GM19193 (cell line): Measurements from ENCODE around the gene FABP6.

Source experiments
- POLR2A ChIP-seq: IDR thresholded peaks from 4 replicates; pipeline ENCODE4 v1.6.1; 2011; ENCODE audit not compliant: insufficient read depth, insufficient read length; ENCODE audit errors: extremely low read depth

Gene FABP6

GRCh38 chr5:160229190-160229742 is at the start of gene FABP6:
Gene FABP6, plus strand, starts transcription at chr5:160229506. Its CDS starts 52 bp downstream, at chr5:160229558.
- TF ChIP-seq POLR2A: no peak

GRCh38 chr5:160180931-160181330 is 48.4 kb upstream of the FABP6 start:
- TF ChIP-seq POLR2A: no peak

GRCh38 chr5:160181965-160182622 is 47.2 kb upstream of the FABP6 start:
- no peak for TF ChIP-seq POLR2A

GRCh38 chr5:160183075-160183474 is 46.2 kb upstream of the FABP6 start:
- TF ChIP-seq POLR2A: no peak

GRCh38 chr5:160185626-160186360 is 43.5 kb upstream of the FABP6 start:
- TF ChIP-seq POLR2A: no peak

GRCh38 chr5:160186480-160186879 is 42.8 kb upstream of the FABP6 start:
- TF ChIP-seq POLR2A: no peak

- TF ChIP-seq POLR2A: no peak
Measured at GRCh38 chr5:160187091-160187490, 42.2 kb upstream of the FABP6 start.

- no peak for TF ChIP-seq POLR2A
Measured at GRCh38 chr5:160188141-160189015, 40.9 kb upstream of the FABP6 start.

- TF ChIP-seq POLR2A: no peak
Measured at GRCh38 chr5:160192424-160192823, 36.9 kb upstream of the FABP6 start.

GRCh38 chr5:160197341-160198144 is 31.8 kb upstream of the FABP6 start:
- TF ChIP-seq POLR2A: no peak

GRCh38 chr5:160198146-160198545 is 31.2 kb upstream of the FABP6 start:
- TF ChIP-seq POLR2A: no peak

GRCh38 chr5:160198841-160199409 is 30.4 kb upstream of the FABP6 start:
- TF ChIP-seq POLR2A: no peak

GRCh38 chr5:160199410-160199911 is 29.8 kb upstream of the FABP6 start:
- TF ChIP-seq POLR2A: no peak

GRCh38 chr5:160207061-160207460 is 22.2 kb upstream of the FABP6 start:
- no peak for TF ChIP-seq POLR2A

- no peak for TF ChIP-seq POLR2A
Measured at GRCh38 chr5:160209917-160210316, 19.4 kb upstream of the FABP6 start.

- TF ChIP-seq POLR2A: no peak
Measured at GRCh38 chr5:160210606-160211005, 18.7 kb upstream of the FABP6 start.
